AG04450 (cell line): Measurements from ENCODE around the gene RBMX. TPM values are rescaled to one million over a fixed set of nuclear protein-coding genes. Genes with fewer than 3 reads are reported as not detected.

Source experiments
- CTCF ChIA-PET: fragments of 300-600, 350-600 bp; formaldehyde crosslinking; extraction: SDS; loops from one replicate; lab custom pipeline; 2022; ENCODE audit warnings: antibody characterized with exemption, inconsistent platforms; lab: Charles Lee
- POLR2A ChIA-PET: fragments of 350-600 bp; formaldehyde crosslinking; extraction: SDS; loops from one replicate; lab custom pipeline; 2021; ENCODE audit warnings: antibody characterized with exemption, inconsistent platforms; lab: Yijun Ruan, JAX
- DNase-seq: peaks from one replicate; pipeline ENCODE4 v3.0.0-alpha.2; 2011; ENCODE audit warnings: low read depth, low spot score
- H3K27ac ChIP-seq: one replicate; pipeline ENCODE4 v1.5.1; 2012; ENCODE audit warnings: low read depth, low read length, control low read depth
- H3K27me3 ChIP-seq: one replicate; pipeline ENCODE4 v1.6.0; 2012; ENCODE audit warnings: low read length; ENCODE audit not compliant: control insufficient read depth, insufficient read depth
- H3K4me3 ChIP-seq: 2 replicates; pipeline ENCODE4 v1.5.1; 2011; ENCODE audit warnings: mild to moderate bottlenecking, low read depth, low read length, control low read depth
- H3K9me3 ChIP-seq: 2 replicates; pipeline ENCODE4 v1.5.1; 2012; ENCODE audit warnings: low read length; ENCODE audit not compliant: control insufficient read depth, insufficient read depth
- CTCF ChIP-seq: IDR thresholded peaks from 2 replicates; pipeline ENCODE4 v1.5.1; 2011; ENCODE audit warnings: low read depth, low read length, control low read depth, inconsistent platforms
- polyA plus RNA-seq: library from polyadenylated mRNA; depleted of rRNA; stranded (reverse); fragments of >200 nt; gene quantifications from 2 replicates; pipeline ENCODE4 v1.2.3, GENCODE V29; 2011

Gene RBMX
- polyA plus RNA-seq, 1 experiment: 183 TPM

DNA sequence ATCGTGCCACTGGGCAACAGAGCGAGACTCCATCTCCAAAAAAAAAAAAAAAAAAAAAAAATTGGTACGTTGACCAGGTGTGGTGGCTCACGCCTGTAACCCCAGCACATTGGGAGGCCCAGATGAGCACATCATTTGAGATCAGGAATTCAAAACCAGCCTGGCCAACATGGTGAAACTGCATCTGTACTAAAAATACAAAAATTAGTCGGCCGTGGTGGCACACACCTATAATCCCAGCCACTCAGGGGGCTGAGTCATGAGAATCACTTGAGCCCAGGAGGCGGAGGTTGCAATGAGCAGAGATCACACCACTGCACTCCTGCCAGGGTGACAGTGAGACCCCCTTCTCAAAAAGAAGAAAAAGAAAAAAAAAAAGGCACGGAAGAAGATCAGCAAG is 24.5 kb downstream of the RBMX start:
- no peaks in the 10 kb centered on the region for H3K9me3 ChIP-seq
- TF ChIP-seq CTCF: no peak
- DNase-seq: no peak
- no peak overlapping the region for H3K4me3 ChIP-seq
- no peaks in the 10 kb centered on the region for H3K27me3 ChIP-seq
- ChIA-PET POLR2A (no interaction called here), CTCF (interaction anchor here (0.6 kb wide), 1 partner anchor 119 kb away, joined by 4 read pairs; no protein-coding TSS in a partner anchor)
- no peak overlapping the region for H3K27ac ChIP-seq

DNA sequence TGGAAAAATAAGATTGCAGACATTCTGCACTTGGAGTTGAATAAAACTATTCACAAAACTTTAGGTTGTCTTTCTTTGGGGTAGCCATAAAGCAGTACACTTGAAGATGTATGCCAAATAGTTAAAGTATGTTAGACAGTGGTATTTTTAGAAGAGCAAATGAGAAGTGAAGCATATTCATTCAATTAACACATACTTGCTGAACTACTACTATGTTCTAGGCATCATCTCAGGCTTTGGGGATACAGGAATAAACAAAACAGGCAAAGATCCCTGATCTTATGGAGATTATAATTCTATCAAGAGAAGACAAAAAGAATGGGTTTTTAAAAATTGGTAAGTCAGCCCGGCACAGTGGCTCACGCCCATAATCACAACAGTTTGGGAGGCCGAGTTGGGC is 29.0 kb downstream of the RBMX start:
- TF ChIP-seq CTCF: no peak

GRCh38 chrX:136850441-136851175 is 29.9 kb downstream of the RBMX start:
- no peak for DNase-seq
- CTCF ChIA-PET: no interaction called here
- H3K4me3 ChIP-seq: no peak overlapping the region
- TF ChIP-seq CTCF: no peak
- H3K27me3 ChIP-seq: no peaks in the 10 kb centered on the region
- no peaks in the 10 kb centered on the region; the same call in 1 of the 2 replicates for H3K9me3 ChIP-seq
- POLR2A ChIA-PET: no interaction called here
- H3K27ac ChIP-seq: no peak overlapping the region

More for the DNA sequence above, 29.0 kb downstream of the RBMX start:
- Histone ChIP-seq H3K27me3 (no peaks in the 10 kb centered on the region), H3K4me3 (no peak overlapping the region), H3K27ac (no peak overlapping the region), H3K9me3 (no peaks in the 10 kb centered on the region)
- CTCF ChIA-PET: no interaction called here
- POLR2A ChIA-PET: no interaction called here
- no peak for DNase-seq

GRCh38 chrX:136849395-136849794 is 31.1 kb downstream of the RBMX start:
- H3K27ac ChIP-seq: no peak overlapping the region
- ChIA-PET POLR2A (no interaction called here), CTCF (no interaction called here)
- no peak for TF ChIP-seq CTCF
- H3K4me3 ChIP-seq: no peak overlapping the region
- no peaks in the 10 kb centered on the region; the same call in 1 of the 2 replicates for H3K9me3 ChIP-seq
- H3K27me3 ChIP-seq: no peaks in the 10 kb centered on the region
- DNase-seq: no peak

- no peak overlapping the region for H3K4me3 ChIP-seq
- ChIA-PET CTCF (interaction anchor here (0.6 kb wide), 1 partner anchor 80 kb away, joined by 3 read pairs; no protein-coding TSS in a partner anchor), POLR2A (no interaction called here)
- H3K9me3 ChIP-seq: no peaks in the 10 kb centered on the region; the same call in 1 of the 2 replicates
- H3K27me3 ChIP-seq: no peaks in the 10 kb centered on the region
- H3K27ac ChIP-seq: no peak overlapping the region
- no peak for TF ChIP-seq CTCF
- no peak for DNase-seq
These were observed 32.7 kb downstream of the RBMX start for GRCh38 chrX:136847874-136848273.
